GM21529 (cell line): ENCODE data around the gene HSP90AA1.
"Not testable (repeated sequence)": the region's sequence is repeated elsewhere in the genome, so short reads cannot be mapped to it uniquely, and the experiment has no call there.

Experiments used
- ATAC-seq: cut with Tn5 transposase; IDR thresholded peaks from one replicate; pipeline ENCODE4 v1.9.1; 2021; ENCODE audit not compliant: unreplicated experiment

The HSP90AA1 gene

GRCh38 chr14:102086972-102087761 lies at the start of gene HSP90AA1:
TSS of gene HSP90AA1 (minus strand) at chr14:102087044. CDS start at chr14:102086378, 666 bp downstream.
- peak; percentile 67 for ATAC-seq

GRCh38 chr14:102135456-102135855 lies 48.6 kb upstream of the HSP90AA1 start:
- not testable (repeated sequence) for ATAC-seq

GRCh38 chr14:102134719-102135118 lies 47.9 kb upstream of the HSP90AA1 start:
- ATAC-seq = not testable (repeated sequence)

- not testable (repeated sequence) for ATAC-seq
Observed at GRCh38 chr14:102134021-102134420, 47.2 kb upstream of the HSP90AA1 start.

GRCh38 chr14:102131741-102132140 lies 44.9 kb upstream of the HSP90AA1 start:
- ATAC-seq = no peak

GRCh38 chr14:102126807-102127455 lies 40.1 kb upstream of the HSP90AA1 start:
- no peak for ATAC-seq

GRCh38 chr14:102125546-102125945 lies 38.7 kb upstream of the HSP90AA1 start:
- ATAC-seq = no peak

GRCh38 chr14:102124419-102124818 lies 37.6 kb upstream of the HSP90AA1 start:
- no peak for ATAC-seq

- no peak for ATAC-seq
Observed at GRCh38 chr14:102121567-102121966, 34.7 kb upstream of the HSP90AA1 start.

- ATAC-seq = no peak
Observed at GRCh38 chr14:102120888-102121287, 34.0 kb upstream of the HSP90AA1 start.

GRCh38 chr14:102117852-102118251 lies 31.0 kb upstream of the HSP90AA1 start:
- ATAC-seq = no peak

GRCh38 chr14:102116361-102117180 lies 29.7 kb upstream of the HSP90AA1 start:
- no peak for ATAC-seq

GRCh38 chr14:102111101-102111500 lies 24.3 kb upstream of the HSP90AA1 start:
- no peak for ATAC-seq

- ATAC-seq = not testable (repeated sequence)
Observed at GRCh38 chr14:102109332-102109731, 22.5 kb upstream of the HSP90AA1 start.

GRCh38 chr14:102105369-102105768 lies 18.5 kb upstream of the HSP90AA1 start:
- no peak for ATAC-seq

- ATAC-seq = peak; percentile 72
Observed at GRCh38 chr14:102103062-102103695, 16.3 kb upstream of the HSP90AA1 start.

- ATAC-seq = no peak
Observed at GRCh38 chr14:102097441-102098135, 10.7 kb upstream of the HSP90AA1 start.

- ATAC-seq = peak; percentile 50
Observed at GRCh38 chr14:102096569-102097188, 9.8 kb upstream of the HSP90AA1 start.

- ATAC-seq = peak; percentile 18
Observed at GRCh38 chr14:102095871-102096568, 9.2 kb upstream of the HSP90AA1 start.
